GM18505 (cell line): ENCODE results near the gene FGA.
"Not testable (repeated sequence)": the region's sequence is repeated elsewhere in the genome, so short reads cannot be mapped to it uniquely, and the experiment has no call there.

Source experiments
- ATAC-seq: cut with Tn5 transposase; IDR thresholded peaks from one replicate; pipeline ENCODE4 v1.9.1; 2021; ENCODE audit not compliant: unreplicated experiment
- POLR2A ChIP-seq: IDR thresholded peaks from 4 replicates; pipeline ENCODE4 v1.6.1; 2011; ENCODE audit warnings: borderline replicate concordance; ENCODE audit not compliant: insufficient read depth, insufficient read length; ENCODE audit errors: extremely low read depth

FGA gene

GRCh38 chr4:154595807-154596206 lies 5.3 kb upstream of the FGA start:
- no peak for ATAC-seq
- TF ChIP-seq POLR2A, result no peak

- ATAC-seq, result not testable (repeated sequence)
Observed at GRCh38 chr4:154594343-154594742, 3.8 kb upstream of the FGA start.

- no peak for ATAC-seq
- no peak for TF ChIP-seq POLR2A
Observed at GRCh38 chr4:154593868-154594267, 3.3 kb upstream of the FGA start.

GRCh38 chr4:154591890-154592289 lies 1.3 kb upstream of the FGA start:
- no peak for ATAC-seq
- TF ChIP-seq POLR2A, result no peak

GRCh38 chr4:154589296-154590197 lies 995 bp downstream of the FGA start:
- no peak for ATAC-seq
- TF ChIP-seq POLR2A, result no peak

- no peak for ATAC-seq
- TF ChIP-seq POLR2A, result no peak
Observed at GRCh38 chr4:154588198-154588597, 2.3 kb downstream of the FGA start.

GRCh38 chr4:154586296-154587033 lies 4.1 kb downstream of the FGA start:
- TF ChIP-seq POLR2A, result no peak
- ATAC-seq, result no peak

GRCh38 chr4:154585369-154586018 lies 5.0 kb downstream of the FGA start:
- no peak for ATAC-seq
- TF ChIP-seq POLR2A, result no peak

- no peak for TF ChIP-seq POLR2A
- no peak for ATAC-seq
Observed at GRCh38 chr4:154584259-154584658, 6.3 kb downstream of the FGA start.

- TF ChIP-seq POLR2A, result no peak
- ATAC-seq, result no peak
Observed at GRCh38 chr4:154583677-154584076, 6.9 kb downstream of the FGA start.

GRCh38 chr4:154583230-154583629 lies 7.3 kb downstream of the FGA start:
- ATAC-seq, result no peak
- TF ChIP-seq POLR2A, result no peak

GRCh38 chr4:154582723-154583122 lies 7.8 kb downstream of the FGA start:
- TF ChIP-seq POLR2A, result no peak
- ATAC-seq, result no peak

GRCh38 chr4:154579927-154580326 lies 10.6 kb downstream of the FGA start:
- no peak for ATAC-seq
- TF ChIP-seq POLR2A, result no peak
